ENCODE data around the gene MIF4GD.
A peak's percentile ranks its signal among the peaks of the same experiment; 100 is the strongest.

MIF4GD gene

GRCh38 chr17:75231741-75232464 is 39.1 kb downstream of the MIF4GD start:
- Histone ChIP-seq H3K27me3 (no peaks in the 10 kb centered on the region), H3K36me3 (peaks cover 74 to 92% (median 83%) of the 10 kb centered on the region in 11 experiments), H4K20me1 (peaks cover 0 to 13% (median 0%) of the 10 kb centered on the region in 11 experiments; a peak in 5 of 22 replicates), H3K4me3 (no peak overlapping the region), H3K4me2 (peak overlapping the region in 3 of 11 experiments; percentile 93 to 98 (median 95); a peak in 4 of 22 replicates), H3K9me3 (replicated peaks in 1 of 11) (no peaks in the 10 kb centered on the region), H3K27ac (peak overlapping the region in 10 of 11 experiments; percentile 86 to 99 (median 97); a peak in 18 of 22 replicates), H3K4me1 (peaks cover 24 to 53% (median 50%) of the 10 kb centered on the region in 10 experiments), H3K9ac (peak overlapping the region in 6 of 11 experiments; percentile 10 to 88 (median 36); a peak in 7 of 22 replicates)
- no peak for TF ChIP-seq Cebpa-rat (IDR thresholded peaks at IDR 0.05)

GRCh38 chr17:75231071-75231470 is 40.0 kb downstream of the MIF4GD start:
- H3K4me1 ChIP-seq: peaks cover 24 to 61% (median 55%) of the 10 kb centered on the region in 10 experiments
- H3K4me2 ChIP-seq: peak overlapping the region in 5 of 11 experiments; percentile 93 to 98 (median 95); a peak in 10 of 22 replicates
- no peak overlapping the region for H3K4me3 ChIP-seq
- peaks cover 0 to 12% (median 0%) of the 10 kb centered on the region in 11 experiments; a peak in 3 of 22 replicates for H4K20me1 ChIP-seq
- H3K27ac ChIP-seq: peak overlapping the region in 10 of 11 experiments; percentile 86 to 99 (median 97); a peak in 18 of 22 replicates
- H3K9ac ChIP-seq: peak overlapping the region in 7 of 11 experiments; percentile 10 to 88 (median 25); a peak in 7 of 22 replicates
- TF ChIP-seq Cebpa-rat (IDR thresholded peaks at IDR 0.05): no peak
- no peaks in the 10 kb centered on the region for H3K27me3 ChIP-seq
- H3K9me3 ChIP-seq (replicated peaks in 1 of 11): no peaks in the 10 kb centered on the region
- peaks cover 74 to 92% (median 83%) of the 10 kb centered on the region in 11 experiments for H3K36me3 ChIP-seq

DNA sequence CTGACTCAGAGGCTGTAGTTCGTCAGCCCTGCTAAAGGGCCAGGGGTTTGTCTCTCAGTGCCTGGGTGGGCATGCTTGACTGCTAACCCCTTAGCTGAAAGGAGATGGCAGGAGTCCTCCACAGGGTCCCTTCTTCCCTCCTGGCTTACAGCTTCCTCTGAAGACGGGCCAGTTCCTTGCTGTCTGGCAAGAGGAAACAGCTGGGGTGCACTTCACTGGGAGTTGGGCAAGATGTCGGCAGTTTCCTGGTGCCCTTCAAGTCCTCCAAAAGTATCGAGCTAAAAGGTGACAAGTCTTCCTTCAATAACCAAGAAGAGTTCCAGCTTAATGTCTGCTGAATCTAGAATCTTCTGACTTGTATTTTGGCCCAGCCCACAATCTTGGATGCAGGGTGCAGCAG is 42.2 kb downstream of the MIF4GD start:
- peak in 4 of 11 experiments; percentile 10 to 67 (median 59); a peak in 7 of 22 replicates for TF ChIP-seq Cebpa-rat (IDR thresholded peaks at IDR 0.05)
- no peaks in the 10 kb centered on the region for H3K9me3 ChIP-seq (replicated peaks in 1 of 11)
- peaks cover 24 to 75% (median 61%) of the 10 kb centered on the region in 10 experiments for H3K4me1 ChIP-seq
- peak overlapping the region in 9 of 10 experiments; percentile 18 to 61 (median 46); a peak in 16 of 20 replicates for H3K4me3 ChIP-seq
- H4K20me1 ChIP-seq: peaks cover 0 to 12% (median 0%) of the 10 kb centered on the region in 11 experiments; a peak in 2 of 22 replicates
- H3K9ac ChIP-seq: peak overlapping the region; percentile 77 to 89 (median 86)
- peak overlapping the region; percentile 85 to 99 (median 97) for H3K27ac ChIP-seq
- peak overlapping the region; percentile 86 to 98 (median 95) for H3K4me2 ChIP-seq
- peaks cover 74 to 92% (median 83%) of the 10 kb centered on the region in 11 experiments for H3K36me3 ChIP-seq
- no peaks in the 10 kb centered on the region for H3K27me3 ChIP-seq

GRCh38 chr17:75228305-75228704 is 42.7 kb downstream of the MIF4GD start:
- no peaks in the 10 kb centered on the region for H3K9me3 ChIP-seq (replicated peaks in 1 of 11)
- peak overlapping the region; percentile 85 to 99 (median 97) for H3K27ac ChIP-seq
- H3K27me3 ChIP-seq: no peaks in the 10 kb centered on the region
- peaks cover 24 to 75% (median 61%) of the 10 kb centered on the region in 10 experiments for H3K4me1 ChIP-seq
- H4K20me1 ChIP-seq: peaks cover 0 to 12% (median 0%) of the 10 kb centered on the region in 11 experiments; a peak in 2 of 22 replicates
- peak; percentile 79 to 99 (median 98) for TF ChIP-seq Cebpa-rat (IDR thresholded peaks at IDR 0.05)
- peak overlapping the region; percentile 77 to 89 (median 86) for H3K9ac ChIP-seq
- H3K4me3 ChIP-seq: peak overlapping the region in 8 of 10 experiments; percentile 29 to 61 (median 46); a peak in 13 of 20 replicates
- peak overlapping the region; percentile 86 to 98 (median 95) for H3K4me2 ChIP-seq
- peaks cover 73 to 93% (median 84%) of the 10 kb centered on the region in 11 experiments for H3K36me3 ChIP-seq

DNA sequence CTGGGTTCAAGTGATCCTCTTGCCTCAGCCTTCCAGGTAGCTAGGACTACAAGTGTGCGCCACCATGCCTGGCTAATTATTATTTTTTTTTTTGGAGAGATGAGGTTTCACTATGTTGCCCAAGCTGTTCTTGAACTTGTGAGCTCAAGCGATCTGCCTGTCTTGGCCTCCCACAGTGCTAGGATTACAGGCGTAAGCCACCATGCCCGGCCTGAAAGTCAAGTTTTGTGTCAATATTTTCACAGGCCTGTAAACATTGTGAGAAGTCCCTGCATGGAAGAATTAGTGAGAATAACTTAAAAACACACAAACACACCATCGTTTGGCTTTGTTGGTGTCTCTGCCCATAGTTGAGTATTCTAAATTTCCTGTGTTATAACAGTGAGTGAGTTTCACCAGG is 43.3 kb downstream of the MIF4GD start:
- Histone ChIP-seq H3K4me2 (peak overlapping the region; percentile 86 to 98 (median 95)), H3K9me3 (replicated peaks in 1 of 11) (no peaks in the 10 kb centered on the region), H3K36me3 (peaks cover 71 to 92% (median 84%) of the 10 kb centered on the region in 11 experiments), H3K4me1 (peaks cover 24 to 75% (median 61%) of the 10 kb centered on the region in 10 experiments), H3K4me3 (peak overlapping the region in 3 of 10 experiments; percentile 15 to 46 (median 45); a peak in 4 of 20 replicates), H4K20me1 (peaks cover 0 to 12% (median 0%) of the 10 kb centered on the region in 11 experiments; a peak in 2 of 22 replicates), H3K27ac (peak overlapping the region; percentile 85 to 99 (median 97)), H3K27me3 (no peaks in the 10 kb centered on the region), H3K9ac (peak overlapping the region; percentile 77 to 89 (median 86); a peak in 21 of 22 replicates)
- TF ChIP-seq Cebpa-rat (IDR thresholded peaks at IDR 0.05): no peak

- Histone ChIP-seq H4K20me1 (peaks cover 0 to 12% (median 0%) of the 10 kb centered on the region in 11 experiments; a peak in 3 of 22 replicates), H3K9ac (0 out of 22 replicates have a peak overlapping the region, but pooled peaks of 1 of the 11 experiments have one; percentile 7), H3K4me1 (peaks cover 24 to 55% (median 45%) of the 10 kb centered on the region in 10 experiments), H3K4me2 (peak overlapping the region in 3 of 11 experiments; percentile 1 to 95 (median 29); a peak in 2 of 22 replicates), H3K27ac (peak overlapping the region in 8 of 11 experiments; percentile 32 to 97 (median 96); a peak in 13 of 22 replicates), H3K27me3 (no peaks in the 10 kb centered on the region), H3K9me3 (replicated peaks in 1 of 11) (no peaks in the 10 kb centered on the region), H3K36me3 (peaks cover 75 to 92% (median 84%) of the 10 kb centered on the region in 11 experiments), H3K4me3 (no peak overlapping the region)
- no peak for TF ChIP-seq Cebpa-rat (IDR thresholded peaks at IDR 0.05)
Observed at GRCh38 chr17:75225016-75225415, 46.0 kb downstream of the MIF4GD start.

DNA sequence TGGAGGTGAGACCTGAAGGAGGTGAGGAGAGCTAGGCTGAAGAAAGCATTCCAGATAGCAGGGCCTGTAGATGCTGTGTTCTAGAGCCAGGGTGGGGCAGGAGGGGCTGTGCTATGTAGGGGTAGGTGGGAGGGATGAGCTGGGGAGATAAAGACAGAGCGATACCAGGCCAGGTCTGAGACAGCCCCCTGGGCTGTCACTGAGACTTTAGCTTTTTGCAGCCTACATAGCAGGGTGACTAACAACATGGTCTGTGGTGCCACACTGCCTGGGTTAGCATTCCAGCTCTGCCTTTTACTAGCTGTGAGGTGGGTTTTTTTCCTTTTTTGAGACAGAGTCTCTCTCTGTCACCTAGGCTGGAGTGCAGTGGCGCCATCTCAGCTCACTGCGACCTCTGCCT is 51.2 kb downstream of the MIF4GD start:
- no peaks in the 10 kb centered on the region for H3K27me3 ChIP-seq
- no peak overlapping the region for H3K9ac ChIP-seq
- H3K4me2 ChIP-seq: no peak overlapping the region
- H3K4me1 ChIP-seq: peaks cover 0 to 3% (median under 1%) of the 10 kb centered on the region in 10 experiments; a peak in 6 of 20 replicates
- no peak overlapping the region for H3K4me3 ChIP-seq
- TF ChIP-seq Cebpa-rat (IDR thresholded peaks at IDR 0.05): no peak
- H3K9me3 ChIP-seq (replicated peaks in 1 of 11): no peaks in the 10 kb centered on the region
- peaks cover 92 to 100% (median 98%) of the 10 kb centered on the region in 11 experiments for H3K36me3 ChIP-seq
- peaks cover 0 to 17% (median 0%) of the 10 kb centered on the region in 11 experiments; a peak in 2 of 22 replicates for H4K20me1 ChIP-seq
- H3K27ac ChIP-seq: no peak overlapping the region

GRCh38 chr17:75218131-75218530 is 52.9 kb downstream of the MIF4GD start:
- H3K27ac ChIP-seq: no peak overlapping the region
- no peak overlapping the region for H3K4me3 ChIP-seq
- TF ChIP-seq Cebpa-rat (IDR thresholded peaks at IDR 0.05): no peak
- H3K9ac ChIP-seq: no peak overlapping the region; a peak in 1 of 22 replicates
- no peaks in the 10 kb centered on the region for H3K27me3 ChIP-seq
- H3K36me3 ChIP-seq: peaks cover 95 to 100% (median 98%) of the 10 kb centered on the region in 11 experiments
- H3K4me1 ChIP-seq: no peaks in the 10 kb centered on the region
- H3K9me3 ChIP-seq (replicated peaks in 1 of 11): no peaks in the 10 kb centered on the region
- peaks cover 0 to 17% (median 0%) of the 10 kb centered on the region in 11 experiments; a peak in 2 of 22 replicates for H4K20me1 ChIP-seq
- H3K4me2 ChIP-seq: no peak overlapping the region
